Dermis microvascular lymphatic vessel endothelial cell (primary cell): ENCODE data around the gene PDIA3. TPM values are rescaled to one million over a fixed set of nuclear protein-coding genes. Genes with fewer than 3 reads are reported as not detected.
"Not testable (repeated sequence)": the region's sequence is repeated elsewhere in the genome, so short reads cannot be mapped to it uniquely, and the experiment has no call there.

Experiments
- DNase-seq, 2 donors: peaks; one replicate each; pipeline versions ENCODE4 v3.0.0 to v3.0.0-alpha.2; 2010; ENCODE audit warnings: low read depth in 2 of 2
- total RNA-seq: library from RNA; depleted of rRNA; stranded (reverse); fragments of >200 nt; gene quantifications from 2 replicates; pipeline ENCODE4 v1.2.1, GENCODE V29; 2014

PDIA3 gene
- total RNA-seq, 1 donor from 2014 or later: 114 TPM

DNA sequence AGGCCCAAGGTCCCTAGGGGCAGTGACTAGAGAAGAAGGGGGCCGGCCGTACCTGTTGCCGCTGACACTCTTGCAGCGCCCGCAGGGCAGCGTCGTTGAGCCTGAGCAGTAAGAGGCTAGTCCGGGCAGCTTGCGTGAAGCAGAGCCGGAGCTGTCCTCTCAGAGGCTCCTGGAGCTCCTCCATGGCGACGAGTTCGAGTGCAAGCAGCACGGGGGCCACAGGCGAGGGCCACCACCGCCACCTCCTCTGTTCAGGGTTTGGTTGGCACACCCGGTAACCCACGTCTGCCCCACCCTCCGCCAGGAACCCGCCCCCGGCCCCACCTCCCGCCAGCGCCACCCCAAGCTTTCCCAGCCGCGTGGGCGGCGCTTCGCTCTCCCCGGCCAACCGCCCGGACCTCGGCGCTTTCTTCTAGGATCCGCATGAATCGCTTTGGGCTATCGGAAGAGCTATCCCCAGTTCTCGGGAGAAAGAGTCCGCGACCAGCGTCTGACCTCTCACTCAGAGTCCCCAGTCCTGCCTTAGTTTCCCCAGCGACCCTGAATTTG is 30.6 kb downstream of the PDIA3 start, which contains the start of gene ELL3:
ELL3 (minus strand) TSS at position 249 of the 549 bp plus-strand sequence; CDS start at position 184, 65 bp downstream.
- peak in 1 of 2 donors; percentile 74 for DNase-seq

DNA sequence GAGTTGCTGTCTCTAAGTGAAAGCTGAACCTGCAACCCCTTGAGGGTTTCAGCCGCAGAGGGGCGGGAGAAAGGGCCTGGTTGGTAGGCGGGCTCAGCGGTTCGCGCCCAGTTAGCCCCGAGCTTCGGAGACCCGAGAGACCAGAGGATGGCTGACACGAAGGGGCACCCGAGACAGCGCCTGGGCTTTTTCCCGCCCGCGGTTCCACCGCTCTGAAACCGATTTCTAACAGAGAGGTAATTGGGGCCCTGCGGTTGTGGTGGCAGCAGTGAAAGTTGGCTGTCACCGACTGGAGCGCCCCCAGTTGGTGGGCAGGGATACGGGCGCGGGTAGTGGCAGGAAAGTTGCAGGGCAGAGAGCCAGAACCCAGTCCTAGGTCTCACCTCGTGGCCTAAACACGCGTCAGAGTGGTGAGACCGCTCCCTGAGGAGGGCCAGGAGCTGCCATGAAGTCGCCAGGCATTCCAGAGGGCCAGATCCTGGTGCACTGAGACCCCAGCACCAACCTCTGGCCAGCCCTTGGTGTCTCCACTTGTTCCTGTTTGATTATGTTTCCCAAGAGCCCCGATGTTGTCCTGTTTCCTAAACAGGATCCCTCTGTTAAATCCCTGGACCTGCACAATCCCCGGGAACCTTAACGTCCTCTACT is 31.2 kb downstream of the PDIA3 start:
- DNase-seq: peak; percentile 60 to 77

DNA sequence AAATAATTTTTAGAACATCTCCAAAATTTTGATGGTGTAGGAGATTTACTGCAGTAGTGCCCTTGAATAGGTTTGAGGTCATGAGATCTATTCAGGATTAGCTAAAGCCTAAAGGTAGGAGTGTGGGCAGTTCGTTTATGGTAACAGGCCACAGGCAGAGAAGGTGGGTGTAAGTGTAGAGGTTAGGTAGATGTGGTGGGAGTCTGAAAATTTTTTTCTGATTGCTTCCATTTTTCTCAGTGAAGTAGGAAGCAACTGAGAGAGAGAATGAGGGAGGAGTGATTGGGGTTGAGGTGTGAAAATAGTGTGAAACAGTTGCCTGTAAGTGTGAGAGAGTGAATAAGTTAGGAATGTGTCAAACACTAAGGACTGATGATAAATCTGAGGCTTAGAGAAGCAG is 32.8 kb downstream of the PDIA3 start:
- DNase-seq: no peak

DNA sequence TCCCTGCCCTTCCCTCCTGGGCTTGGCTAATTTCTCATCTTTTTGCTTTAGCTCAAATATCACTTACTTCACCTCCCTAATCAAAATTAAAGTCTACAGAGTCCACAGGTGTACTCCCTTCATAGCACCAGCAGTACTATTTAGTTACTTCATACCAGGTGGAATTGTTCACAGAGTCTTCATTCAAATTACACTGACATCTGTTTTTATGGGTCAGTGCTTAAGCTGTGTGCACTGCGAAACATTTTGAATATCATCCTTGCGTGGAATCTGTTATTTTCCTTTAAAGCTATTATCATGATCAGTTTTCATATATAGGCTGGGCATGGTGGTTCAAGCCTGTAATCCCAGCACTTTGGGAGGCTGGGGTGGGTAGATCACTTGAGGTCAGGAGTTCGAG is 43.2 kb downstream of the PDIA3 start:
- no peak for DNase-seq

DNA sequence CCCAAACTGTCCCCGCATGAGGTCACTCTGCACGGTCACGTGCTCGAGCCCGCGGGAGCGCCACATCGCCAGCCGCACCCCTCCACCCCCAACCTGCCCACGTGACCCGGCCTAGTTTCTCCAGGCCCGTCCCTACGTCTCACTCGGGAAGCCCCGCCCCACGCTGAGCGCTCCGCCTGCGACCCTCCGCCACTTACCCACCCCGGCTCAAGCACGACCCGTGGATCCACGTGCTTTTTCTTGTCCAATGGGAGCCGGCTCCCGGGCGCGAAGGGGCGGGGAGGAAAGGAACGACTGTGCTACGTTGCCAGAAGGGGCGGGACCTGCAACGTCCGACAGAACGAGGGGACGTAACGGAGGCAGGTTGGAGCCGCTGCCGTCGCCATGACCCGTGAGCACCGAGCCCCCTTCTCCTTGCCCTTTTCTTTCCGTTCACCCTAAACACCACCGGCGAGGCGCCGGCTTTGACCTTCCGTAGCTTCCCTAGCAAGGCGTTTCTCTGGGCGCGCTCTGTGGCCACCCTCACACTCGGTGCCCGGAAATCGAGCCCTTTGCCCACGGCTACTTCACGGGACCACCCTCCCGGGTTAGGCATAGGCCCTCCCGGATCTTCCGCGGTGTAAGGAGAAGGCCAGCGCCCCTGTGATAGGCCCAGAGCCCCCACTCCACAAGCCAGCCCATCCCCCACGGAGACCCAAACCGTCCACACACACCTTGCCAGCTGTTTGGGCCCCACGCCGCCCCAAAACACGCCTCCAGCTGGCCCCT is 45.9 kb downstream of the PDIA3 start, which contains the start of gene SERF2:
SERF2 (plus strand) TSS at position 328 of the 768 bp plus-strand sequence; CDS start at position 385, 57 bp downstream.
- peak; percentile 98 to 100 for DNase-seq

DNA sequence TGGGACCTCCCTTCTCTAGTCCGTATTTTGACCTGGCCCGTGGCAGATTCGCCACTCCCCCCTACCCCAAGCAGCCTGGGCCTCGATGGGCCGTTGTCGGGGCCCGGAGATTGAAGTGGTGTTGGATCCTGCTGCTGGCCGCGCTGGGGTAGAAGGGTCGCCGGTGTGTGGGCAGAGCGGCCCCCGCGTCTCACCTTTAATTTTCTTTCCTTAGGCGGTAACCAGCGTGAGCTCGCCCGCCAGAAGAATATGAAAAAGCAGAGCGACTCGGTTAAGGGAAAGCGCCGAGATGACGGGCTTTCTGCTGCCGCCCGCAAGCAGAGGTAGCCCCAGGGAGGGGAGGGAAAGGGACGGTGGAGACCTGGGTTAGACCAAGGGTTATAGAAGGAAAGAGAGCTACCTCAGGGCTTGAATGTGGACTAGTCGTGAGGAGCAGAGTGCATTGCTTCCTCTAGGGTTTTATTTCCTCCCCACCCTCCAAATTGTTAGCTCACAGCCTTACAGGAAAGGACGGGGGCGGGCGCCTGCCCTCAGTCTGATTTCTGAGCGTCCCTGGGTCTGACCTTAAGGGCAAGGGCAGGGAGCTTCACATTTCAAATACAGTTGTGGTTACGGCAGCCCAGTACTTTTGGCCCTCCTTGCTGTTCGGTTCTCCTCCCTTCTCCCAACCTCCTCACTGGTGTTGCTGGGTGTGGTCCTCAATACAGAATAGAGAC is 46.7 kb downstream of the PDIA3 start:
- peak in 1 of 2 donors; percentile 48 for DNase-seq

DNA sequence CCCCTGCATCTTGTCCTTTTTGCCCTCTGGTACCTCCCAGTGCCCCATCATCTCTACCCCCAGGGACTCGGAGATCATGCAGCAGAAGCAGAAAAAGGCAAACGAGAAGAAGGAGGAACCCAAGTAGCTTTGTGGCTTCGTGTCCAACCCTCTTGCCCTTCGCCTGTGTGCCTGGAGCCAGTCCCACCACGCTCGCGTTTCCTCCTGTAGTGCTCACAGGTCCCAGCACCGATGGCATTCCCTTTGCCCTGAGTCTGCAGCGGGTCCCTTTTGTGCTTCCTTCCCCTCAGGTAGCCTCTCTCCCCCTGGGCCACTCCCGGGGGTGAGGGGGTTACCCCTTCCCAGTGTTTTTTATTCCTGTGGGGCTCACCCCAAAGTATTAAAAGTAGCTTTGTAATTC is 47.4 kb downstream of the PDIA3 start:
- DNase-seq: no peak

DNA sequence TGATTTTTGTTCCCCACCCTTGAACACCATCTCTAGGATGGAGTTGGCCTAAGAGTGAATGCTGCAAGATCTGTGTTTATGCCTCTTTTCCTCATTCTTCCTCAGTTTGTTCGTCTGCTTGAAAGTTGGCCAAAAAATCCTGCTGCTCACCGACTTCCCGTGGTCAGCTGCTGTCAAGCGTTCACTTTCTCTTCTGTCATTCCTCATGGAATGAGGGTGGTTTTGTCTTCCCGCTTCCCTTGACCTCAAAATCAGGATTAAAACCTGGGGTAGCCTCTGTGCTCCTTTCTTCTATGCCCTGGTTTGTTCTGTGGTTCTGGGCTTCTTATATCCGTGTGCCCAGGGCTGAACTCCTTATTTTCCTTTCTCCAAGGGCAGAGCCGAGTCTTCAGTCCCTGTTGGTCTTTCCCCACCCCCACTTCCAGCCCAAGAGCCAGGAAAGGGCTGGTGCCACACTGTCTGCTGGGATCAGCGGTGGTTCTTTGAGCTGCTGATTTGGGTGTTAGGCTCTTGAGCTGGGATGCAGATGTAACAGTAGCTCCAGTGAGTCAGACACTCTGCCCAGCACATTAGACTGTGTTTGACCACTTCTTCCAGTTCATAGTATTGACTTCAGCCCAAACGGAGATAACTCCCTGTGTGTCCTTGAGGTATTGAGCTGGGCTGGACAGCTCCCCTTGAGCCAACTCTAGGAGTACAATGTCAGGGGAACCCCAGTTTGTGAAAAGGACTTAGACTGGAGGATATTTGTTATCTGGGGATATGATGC is 48.2 kb downstream of the PDIA3 start:
- peak in 1 of 2 donors; percentile 38 for DNase-seq

DNA sequence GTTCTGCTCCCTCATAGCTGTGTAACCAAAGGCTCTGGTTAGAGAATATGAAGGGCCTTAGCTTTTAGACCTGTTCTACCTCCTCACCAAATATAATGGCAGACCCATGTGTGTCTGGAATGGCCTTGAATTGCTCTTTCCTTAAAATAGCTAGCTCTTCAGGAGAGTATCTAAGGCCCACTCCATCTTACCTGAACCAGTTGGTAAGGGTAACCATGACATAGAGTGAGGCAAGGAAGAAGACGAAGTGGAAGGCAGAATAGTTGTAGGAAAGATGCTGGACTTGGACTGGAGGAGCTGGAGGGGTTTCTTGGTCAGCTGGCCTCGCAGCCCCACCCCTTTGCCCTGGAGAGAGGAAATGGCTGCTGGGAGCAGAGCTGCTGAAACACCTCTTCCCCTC is 49.0 kb downstream of the PDIA3 start:
- no peak for DNase-seq

DNA sequence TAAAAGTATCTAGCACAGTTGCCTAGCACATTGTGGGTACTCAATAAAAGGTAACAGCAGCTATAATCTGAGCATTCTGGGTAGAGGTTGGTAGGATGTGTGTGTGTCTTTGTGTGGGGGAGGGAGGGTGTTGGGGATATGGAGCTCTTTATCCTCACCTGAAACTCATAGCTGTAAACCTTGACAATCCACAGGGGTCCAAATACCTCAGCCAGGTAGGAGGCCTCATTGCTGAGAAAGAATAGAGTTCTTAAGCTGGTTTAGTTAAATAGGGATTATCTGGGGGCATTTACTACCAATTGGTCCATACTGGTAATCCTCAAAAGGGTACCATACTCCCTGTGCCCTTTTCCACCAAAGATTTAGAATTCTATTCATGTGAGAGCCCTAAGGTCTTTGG is 49.8 kb downstream of the PDIA3 start:
- DNase-seq: no peak

DNA sequence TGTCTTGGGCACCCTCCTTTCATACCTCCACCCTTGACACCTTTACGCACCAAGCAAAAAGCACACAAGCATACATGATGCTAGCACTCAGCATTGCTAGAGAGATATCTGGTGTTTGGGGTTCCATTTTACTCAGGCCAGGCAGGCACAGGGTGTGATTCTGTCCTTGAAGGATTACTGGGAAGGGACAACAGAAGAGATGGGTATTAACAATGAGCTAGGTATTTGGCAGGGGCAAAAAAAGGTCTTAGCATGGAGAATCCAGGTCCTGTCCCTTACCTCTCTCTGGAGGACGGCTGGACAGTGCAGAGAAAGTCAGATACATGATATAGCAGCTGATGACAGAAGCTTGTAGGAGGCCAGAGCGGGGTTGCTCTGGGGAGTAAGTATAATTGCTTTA is 50.3 kb downstream of the PDIA3 start:
- no peak for DNase-seq

DNA sequence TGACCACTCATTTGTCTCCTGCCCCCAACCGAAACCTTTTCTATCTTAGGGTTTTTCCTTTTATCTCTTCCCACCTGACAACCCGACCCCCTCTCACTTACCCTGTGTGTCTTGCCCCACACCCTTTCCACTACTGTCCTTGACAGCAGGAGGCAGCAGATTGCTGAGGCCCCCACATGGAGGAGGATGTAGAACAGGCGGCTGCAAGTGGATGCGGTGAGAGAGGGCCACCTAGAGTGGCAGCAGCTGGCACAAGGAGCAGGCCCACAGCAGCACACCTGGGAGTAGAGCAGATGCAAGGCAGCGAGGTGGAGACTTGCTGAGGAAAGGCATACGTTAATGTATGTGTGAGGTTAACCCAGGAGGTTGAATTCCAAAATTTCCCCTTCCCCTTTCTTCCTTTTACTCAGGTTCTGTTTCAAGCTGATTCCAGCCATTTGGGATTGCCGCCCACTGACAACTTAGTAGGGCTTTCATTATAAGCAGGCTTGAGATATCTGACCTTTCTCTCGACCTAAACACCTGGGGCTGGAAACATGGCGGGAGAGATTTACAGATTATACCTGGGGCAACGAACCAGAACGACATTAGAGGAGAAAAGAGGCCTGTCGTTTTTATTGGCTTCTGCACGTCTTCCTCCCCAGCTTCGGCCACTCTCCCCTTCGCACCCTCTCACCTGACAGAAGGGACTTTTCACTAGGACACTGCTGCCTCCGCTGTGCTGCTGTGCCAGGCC is 53.1 kb downstream of the PDIA3 start:
- peak in 1 of 2 donors; percentile 5 for DNase-seq

DNA sequence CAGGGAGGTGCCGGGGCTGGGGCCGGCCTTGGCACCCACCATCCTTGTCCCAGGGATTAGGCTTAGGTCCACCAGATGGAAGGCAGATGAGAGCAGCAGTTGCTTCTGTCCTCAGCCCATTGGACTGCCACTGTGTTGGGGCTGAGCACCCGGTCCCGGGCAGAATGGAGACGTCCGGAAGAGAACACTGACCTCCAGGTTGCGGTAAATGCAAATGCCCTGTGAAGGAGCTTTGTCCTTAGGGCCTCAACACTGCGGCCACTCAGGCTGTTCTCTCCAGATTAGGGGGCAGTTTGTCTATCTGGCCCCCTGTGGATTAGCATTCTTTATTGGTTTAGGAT is 53.7 kb downstream of the PDIA3 start, which contains the start of gene SERINC4:
SERINC4 (minus strand) TSS at position 276 of the 341 bp plus-strand sequence; CDS start at position 42, 234 bp downstream.
- DNase-seq: peak in 1 of 2 donors; percentile 3

DNA sequence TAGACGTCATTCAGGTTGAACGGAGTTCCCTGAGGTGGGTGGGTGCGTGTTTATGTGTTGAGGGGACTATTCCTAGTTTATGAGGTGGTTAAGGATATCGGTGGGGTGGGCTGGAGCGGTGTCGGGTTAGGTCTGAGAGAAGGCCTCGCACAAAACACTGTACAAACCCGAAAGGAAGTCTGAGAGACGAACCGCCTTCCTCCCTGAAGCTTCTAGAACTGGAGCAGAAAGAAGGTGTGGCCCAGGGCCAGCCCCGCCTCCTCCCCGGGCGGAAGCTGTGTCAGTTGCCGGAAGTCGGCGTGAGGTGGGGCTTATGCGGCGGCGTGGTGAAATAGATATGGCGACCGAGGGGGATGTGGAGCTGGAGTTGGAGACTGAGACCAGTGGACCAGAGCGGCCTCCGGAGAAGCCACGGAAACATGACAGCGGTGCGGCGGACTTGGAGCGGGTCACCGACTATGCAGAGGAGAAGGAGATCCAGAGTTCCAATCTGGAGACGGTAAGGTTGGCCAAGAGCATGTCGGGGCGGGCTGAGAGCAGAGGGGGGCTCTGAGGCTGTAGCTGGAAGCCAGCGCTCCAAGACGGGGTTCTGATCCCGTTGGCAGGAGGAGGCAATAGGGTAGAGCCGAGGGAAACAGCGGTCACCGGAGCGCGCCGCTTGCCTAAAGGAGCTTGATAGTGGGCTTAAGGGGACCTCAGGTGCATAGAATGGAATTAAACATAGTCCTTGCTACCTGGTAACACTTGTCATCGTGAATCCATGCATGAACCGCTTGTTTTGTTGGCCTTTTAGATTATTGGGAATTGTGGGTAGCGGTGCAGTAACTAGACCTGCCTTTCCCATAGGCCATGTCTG is 54.3 kb downstream of the PDIA3 start, which contains the start of gene HYPK:
HYPK (plus strand) TSS at position 314 of the 856 bp plus-strand sequence; CDS start at position 338, 24 bp downstream.
- DNase-seq: peak; percentile 56 to 90

DNA sequence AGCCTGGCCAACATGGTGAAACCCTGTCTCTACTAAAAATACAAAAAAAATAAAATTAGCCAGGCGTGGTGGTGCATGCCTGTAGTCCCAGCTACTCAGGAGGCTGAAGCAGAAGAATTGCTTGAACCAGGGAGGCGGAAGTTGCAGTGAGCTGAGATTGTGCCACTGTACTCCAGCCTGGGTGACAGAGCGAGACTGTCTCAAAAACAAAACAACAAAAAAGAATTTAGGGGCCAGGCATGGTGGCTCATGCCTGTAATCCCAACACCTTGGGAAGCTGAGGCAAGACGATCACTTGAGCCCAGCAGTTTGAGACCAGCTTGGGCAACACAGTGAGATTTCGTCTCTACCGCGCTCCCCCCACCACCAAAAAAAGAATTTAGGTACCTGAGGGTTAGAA is 56.4 kb downstream of the PDIA3 start:
- DNase-seq: not testable (repeated sequence)

DNA sequence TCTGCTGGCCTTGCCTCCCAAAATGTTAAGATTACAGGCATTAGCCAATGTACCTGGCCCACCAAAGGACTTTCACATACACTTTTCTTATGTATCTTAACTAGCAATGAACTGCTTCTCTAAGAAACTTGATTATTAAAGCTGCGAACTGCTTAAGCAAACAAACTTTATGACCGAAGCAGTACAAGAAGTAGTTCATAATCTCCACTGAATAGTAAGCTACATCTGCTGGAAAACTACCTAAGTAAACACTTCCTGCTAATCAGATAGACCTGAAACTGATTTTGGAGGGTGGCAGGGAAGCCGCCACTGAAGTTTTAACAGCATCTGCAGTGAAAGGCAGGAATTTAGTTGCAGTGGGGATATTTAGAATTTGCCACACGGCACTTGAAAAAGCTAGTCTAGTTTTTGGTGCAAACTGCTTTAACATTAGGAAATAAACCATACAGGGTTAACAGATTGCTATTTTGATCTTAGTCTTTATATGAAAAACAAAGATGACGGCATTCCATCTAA is 62.3 kb downstream of the PDIA3 start:
- DNase-seq: no peak

DNA sequence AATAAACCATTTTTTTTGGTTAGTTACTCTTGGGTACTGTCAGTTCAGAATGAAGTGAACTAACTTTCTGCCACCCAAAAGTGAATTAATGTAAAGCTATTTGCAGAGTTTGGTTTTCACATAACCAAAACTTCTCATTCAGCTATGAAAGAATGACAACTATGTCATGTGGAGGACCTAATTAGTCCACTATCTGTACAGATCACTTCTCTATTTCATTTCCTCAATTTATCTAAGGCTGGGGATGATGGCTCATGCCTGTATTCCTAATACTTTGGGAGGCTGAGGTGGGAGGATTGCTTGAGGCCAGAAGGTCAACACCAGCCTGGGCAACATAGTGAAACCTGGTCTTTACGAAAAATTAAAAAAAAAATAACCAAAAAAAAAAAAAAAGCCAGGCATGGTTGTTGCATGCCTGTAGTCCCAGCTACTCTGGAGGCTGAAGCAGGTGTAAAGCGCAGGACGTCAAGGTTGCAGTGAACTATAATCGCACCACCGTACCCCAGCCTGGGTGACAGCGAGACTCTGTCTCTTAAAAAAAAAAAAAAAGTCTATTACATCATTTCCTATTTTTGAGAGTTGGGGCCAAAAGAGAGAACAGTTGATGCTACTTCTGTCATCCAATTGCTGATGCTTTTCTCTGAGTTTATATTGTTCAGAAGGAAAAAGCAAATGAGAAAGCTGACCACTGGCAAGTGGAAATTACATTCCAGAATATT is 62.9 kb downstream of the PDIA3 start:
- DNase-seq: no peak

DNA sequence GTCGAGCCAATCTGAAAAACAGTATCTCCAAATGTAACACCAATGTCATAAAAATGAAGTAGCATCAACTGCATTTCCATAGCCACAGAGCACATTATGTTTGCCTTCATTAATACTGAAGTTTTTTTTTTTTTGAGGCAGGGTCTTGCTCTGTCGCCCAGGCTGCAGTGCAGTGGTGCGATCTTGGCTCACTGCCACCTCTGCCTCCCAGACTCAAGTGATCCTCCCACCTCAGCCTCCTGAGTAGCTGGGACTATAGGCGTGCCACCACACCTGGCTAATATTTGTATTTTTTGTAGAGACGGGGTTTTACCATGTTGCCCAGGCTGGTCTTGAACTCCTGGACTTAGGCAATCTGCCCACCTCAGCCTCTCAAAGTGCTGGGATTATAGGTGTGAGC is 68.8 kb downstream of the PDIA3 start:
- DNase-seq: not testable (repeated sequence)
